HPDE6-E6E7 (cell line): ENCODE measurements around the gene FLOT1.
"Not testable (repeated sequence)": the region's sequence is repeated elsewhere in the genome, so short reads cannot be mapped to it uniquely, and the experiment has no call there.

Experiments
- DNase-seq: peaks from one replicate; pipeline ENCODE4 v3.0.0; 2011; ENCODE audit warnings: missing footprints; ENCODE audit errors: extremely low spot score

The FLOT1 gene

GRCh38 chr6:30767158-30767943 is 24.9 kb upstream of the FLOT1 start:
- no peak for DNase-seq

GRCh38 chr6:30766461-30767157 is 24.1 kb upstream of the FLOT1 start:
- no peak for DNase-seq

DNA sequence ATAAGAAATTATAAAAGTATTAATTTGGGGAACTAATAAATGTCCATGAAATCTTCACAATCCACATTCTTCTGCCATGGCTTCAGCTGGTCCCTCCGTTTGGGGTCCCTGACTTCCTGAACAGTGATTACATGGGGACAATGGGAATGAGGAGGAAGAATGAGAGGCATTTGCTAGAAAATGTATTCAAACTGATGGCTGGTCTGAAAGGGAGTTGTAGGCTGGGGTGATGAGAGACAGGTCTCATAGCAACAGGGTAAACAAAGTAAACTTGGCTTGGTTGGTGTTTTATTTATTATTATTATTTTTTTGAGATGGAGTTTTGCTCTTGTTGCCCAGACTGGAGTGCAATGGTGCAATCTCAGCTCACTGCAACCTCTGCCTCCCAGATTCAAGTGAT is 23.0 kb upstream of the FLOT1 start:
- DNase-seq, result not testable (repeated sequence)

DNA sequence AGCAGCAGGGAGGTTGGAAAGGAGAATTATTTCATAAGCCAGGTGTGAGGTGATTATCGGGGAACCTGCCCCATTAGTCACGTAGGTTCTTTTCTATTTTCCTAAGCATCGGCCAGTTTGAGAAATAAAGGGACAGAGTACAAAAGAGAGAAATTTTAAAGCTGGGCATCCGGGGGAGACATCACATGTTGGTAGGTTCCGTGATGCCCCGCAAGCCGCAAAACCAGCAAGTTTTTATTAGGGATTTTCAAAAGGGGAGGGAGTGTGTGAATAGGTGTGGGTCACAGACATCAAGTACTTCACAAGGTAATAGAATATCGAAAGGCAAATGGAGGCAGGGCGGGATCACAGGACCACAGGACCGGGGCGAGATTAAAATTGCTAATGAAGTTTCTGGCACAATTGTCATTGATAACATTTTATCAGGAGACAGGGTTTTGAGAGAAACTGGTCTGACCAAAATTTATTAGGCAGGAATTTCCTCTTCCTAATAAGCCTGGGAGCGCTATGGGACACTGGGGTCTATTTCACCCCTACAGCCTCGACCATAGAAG is 22.1 kb upstream of the FLOT1 start:
- not testable (repeated sequence) for DNase-seq

DNA sequence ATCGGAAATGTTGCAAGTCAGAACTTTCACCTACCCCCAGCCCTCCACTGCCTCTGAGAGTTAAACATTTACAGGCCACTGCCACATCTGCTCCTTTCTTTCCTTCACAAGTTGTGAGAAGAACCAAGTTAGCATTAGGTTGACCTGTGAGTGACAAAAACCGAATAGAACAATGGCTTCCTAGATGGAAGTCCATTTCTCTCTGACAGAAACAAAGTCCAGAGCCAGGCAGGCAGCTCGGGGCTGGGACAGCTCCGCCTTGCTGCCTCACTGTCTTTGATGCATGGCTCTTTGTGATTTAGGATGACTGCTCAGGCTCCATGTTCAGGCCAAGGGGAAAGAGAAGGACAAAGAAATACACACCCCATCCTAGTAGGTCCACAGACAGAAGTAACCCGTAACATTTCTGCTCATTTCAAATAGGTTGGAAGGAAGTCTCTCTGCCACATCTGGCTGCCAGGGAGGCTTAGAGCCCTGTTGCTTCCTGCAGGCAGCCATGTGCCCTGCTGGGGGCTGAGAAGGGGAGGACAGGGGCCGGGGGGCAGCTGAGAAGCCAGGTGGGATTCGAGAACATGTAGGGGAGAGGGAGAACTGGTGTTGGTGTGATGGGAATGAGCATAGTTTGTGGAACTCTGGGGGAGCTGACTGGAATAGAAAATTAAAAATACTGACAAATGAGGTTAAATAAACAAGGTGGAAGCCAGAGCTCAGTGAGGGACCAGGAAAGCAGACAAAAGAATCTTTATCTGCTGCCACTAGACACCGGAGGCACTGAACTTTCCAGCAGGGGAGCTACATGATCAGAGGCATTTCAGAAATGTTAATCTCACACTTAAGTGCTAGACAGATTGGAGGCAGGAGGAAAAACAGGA is 21.4 kb upstream of the FLOT1 start:
- no peak for DNase-seq

DNA sequence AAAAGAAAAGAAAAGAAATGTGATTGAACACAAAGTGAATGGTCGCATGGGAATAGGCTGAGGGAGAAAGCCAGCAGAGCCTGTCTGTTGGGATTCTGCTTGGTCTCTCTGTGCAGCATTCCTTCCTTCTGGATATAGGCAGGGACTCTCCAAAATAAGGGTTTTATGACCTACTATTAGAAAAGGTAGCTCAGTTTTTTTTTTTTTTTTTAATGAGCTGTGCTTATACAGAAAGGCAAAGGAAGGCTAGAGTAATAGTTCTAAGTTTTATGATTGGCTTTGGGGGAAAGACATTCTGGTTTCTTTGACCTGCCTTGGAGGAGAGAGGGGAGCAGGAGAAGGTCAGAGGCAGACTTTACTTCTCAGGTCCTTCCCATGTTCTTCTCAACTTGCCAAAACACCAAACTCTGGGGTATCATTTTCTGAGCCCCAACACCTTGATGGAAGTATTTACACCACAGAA is 20.7 kb upstream of the FLOT1 start:
- no peak for DNase-seq

DNA sequence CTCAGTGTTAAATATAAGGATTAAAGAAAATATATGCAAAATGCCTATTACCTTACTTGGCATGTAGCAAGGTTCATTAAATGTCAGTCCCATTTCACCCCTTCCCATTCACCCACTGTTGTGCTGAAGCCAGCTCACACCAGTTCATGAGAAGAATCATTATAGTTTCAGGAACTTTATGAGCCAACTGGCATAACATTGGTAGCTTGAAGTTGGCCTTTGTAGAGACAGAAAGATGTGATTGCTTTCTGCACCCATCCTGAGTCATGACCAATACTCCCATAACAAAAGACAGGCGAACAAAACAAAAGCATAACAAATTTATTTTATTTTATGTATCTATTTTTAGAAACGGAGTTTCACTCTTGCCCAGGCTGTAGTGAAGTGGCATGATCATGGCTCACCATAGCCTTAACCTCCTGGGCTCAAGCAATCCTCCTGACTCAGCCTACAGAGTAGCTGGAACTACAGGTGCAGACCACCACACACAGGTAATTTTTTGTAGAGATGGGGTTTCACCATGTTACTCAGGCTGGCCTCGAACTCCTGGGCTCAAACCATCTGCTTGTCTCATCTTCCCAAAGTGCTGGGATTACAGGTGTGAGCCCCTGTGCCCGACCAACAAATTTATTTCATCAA is 19.4 kb upstream of the FLOT1 start:
- DNase-seq, result no peak

DNA sequence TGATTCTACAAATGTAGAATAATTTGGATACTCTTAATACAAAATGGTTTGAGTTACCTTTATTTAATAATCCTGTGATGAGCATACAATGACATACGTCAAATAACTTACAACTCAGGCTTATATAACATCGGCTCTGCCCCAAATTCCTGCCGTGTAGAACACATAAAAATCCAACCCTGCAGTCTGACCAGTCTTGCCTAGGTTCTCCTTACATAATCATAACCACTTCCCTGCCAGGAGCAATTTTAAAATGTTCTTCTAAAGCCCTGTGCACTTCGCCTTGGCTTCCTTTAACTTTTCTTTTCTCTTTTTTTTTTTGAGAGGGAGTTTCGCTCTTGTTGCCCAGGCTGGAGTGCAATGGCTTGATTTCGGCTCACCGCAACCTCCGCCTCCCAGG is 18.1 kb upstream of the FLOT1 start:
- no peak for DNase-seq

DNA sequence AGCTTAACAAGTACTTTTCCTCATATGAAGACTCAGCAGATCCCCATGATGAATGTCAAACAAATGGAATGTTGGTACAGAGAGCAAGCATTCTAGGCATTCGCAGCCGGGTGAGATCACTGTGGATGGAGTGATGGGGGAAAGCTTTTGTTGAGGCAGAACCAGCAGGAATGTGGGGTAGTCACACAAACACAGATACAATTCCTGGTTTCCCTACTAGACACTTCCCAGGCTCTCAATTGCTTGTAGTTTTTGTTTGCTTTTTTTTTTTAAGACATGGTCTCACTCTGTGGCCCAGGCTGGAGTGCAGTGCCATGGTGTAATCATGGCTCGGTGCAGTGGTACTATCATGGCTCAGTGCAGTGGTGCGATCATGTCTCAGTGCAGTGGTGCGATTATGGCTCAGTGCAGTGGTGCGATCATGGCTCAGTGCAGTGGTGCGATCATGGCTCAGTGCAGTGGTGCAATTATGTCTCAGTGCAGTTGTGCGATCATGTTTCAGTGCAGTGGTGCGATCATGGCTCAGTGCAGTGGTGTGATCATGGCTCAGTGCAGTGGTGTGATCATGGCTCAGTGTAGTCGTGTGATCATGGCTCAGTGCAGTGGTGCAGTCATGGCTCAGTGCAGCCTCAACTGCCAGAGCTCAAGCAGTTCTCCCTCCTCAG is 17.2 kb upstream of the FLOT1 start:
- DNase-seq, result no peak

GRCh38 chr6:30757261-30757904 is 14.9 kb upstream of the FLOT1 start:
- no peak for DNase-seq

GRCh38 chr6:30756405-30757003 is 14.0 kb upstream of the FLOT1 start:
- not testable (repeated sequence) for DNase-seq

DNA sequence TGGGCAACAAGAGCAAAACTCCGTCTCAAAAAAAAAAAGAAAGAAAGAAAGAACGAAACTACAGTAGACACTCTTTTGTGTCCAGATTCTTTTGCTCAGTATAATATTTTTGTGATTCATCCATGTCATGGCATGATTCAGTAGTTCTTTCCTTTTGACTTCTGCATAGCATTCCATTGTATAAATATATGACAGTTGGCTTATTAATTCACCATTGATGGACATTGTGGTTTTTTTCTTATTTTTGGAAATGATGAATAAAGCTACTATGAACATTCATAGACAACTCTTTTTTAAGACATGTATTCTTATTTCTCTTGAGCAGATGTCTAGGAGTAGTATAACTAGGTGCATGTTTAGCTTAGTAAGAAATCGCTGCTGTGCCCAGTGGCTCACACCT is 12.1 kb upstream of the FLOT1 start:
- DNase-seq, result no peak

- DNase-seq, result peak; percentile 93
Measured at GRCh38 chr6:30752157-30752927, 9.9 kb upstream of the FLOT1 start.

DNA sequence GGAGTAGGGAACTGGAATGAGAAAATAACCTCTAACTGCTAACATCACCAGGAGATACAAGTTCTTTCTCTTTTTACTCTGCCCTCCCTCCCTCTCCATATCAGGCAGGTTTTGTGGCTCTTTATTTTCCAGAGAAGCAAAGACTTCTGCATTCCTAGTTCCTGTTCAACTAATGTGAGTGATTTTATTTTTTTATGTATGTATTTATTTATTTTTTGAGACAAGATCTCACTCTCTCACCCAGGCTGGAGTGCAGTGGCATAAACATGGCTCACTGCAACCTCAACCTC is 7.8 kb upstream of the FLOT1 start:
- no peak for DNase-seq

DNA sequence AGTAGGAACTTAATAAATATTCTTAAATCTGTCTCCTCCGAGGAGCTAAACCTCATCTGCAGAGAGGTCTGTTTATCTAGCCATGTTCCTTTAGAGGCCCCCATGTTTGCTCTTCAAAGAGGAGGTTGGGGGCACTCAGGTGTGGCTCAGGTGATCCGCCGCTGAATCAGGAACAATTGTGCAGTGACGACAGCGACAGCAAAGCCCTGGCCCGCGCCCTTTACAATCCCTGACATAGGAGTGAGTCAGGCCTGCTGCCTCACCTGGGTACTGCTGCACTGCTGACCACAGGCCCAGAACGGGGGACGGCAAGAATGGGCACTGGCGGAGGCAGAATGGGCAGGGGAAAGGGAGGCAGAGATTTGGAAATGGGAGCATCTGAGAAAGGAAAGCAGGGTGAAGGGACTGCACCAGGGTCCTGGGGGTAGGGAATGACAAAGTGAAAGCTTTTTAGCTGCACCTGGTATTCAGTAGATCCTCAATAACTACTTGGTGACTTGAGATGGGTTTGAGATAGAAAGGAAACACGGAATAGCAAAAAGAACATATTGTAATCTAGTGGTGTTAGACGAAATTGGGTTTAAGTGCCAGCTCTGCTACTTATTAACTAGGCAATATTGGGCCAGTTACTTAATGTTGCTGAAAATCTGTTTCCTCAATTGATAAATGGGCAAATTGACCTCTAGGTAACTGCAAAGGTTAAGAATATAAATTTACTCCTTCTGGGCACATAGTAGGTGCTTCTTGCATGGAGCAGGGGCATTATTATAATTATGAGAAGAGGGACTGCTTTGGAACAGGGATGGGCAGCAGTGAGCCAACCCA is 7.3 kb upstream of the FLOT1 start:
- peak; percentile 54 for DNase-seq

GRCh38 chr6:30748851-30749540 is 6.5 kb upstream of the FLOT1 start:
- DNase-seq, result no peak

DNA sequence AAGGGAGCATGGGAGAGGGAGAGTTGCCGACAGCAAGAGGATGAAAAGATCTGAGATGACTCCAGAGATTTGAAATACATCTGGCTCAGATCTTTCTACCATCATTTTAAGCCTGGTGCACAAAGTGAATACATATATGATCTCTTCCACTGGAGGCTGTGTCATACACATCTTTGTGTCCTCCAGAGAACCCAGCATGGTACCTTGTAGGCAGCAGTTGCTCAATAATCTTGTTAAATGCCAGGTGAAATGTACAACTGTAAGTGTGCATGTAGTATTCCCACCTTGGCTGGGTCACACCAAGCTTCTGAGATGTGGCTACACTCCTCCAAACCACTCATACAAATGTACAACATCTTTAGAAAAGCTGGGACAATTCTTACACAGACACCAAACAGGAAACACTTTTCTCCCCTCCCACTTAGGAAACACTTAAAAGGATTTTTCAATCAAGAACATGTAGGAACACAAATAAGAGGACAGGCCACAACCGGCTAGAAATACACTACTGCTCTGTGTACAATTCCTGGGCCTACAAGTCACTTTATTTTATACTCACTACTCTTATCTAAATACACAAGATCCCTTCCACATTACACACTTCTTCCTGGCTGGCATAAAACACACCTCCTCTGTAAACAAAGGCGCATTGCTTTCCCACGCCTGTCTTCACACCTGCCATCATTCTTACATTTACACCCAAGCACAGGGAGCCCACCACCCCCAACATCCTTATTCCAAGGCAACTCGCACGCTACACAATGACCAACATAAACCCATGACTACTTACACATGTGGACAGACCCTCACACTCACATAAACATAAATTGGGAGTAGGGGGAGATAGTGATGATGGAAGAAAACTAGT is 5.6 kb upstream of the FLOT1 start:
- no peak for DNase-seq
